K562 (cell line): ENCODE data around the gene VSTM2A. TPM values are rescaled to one million over a fixed set of nuclear protein-coding genes. Genes with fewer than 3 reads are reported as not detected.

ENCODE experiments used
- ATAC-seq: fragments of 200-7000 bp; cut with Tn5 transposase; 3 replicates; pipeline ENCODE4 v1.9.1; 2020; ENCODE audit warnings: moderate library complexity
- BruUV-seq: library from RNA; stranded (reverse); fragments of 400-500 nt; replicated peaks from 2 replicates; lab custom pipeline; 2021; lab: Mats Ljungman, UMichigan
- CTCF ChIA-PET: fragments of 300-600 bp; formaldehyde crosslinking; extraction: SDS; loops from one replicate; lab custom pipeline; 2021; ENCODE audit warnings: low intra/inter-chr PET ratio; lab: Yijun Ruan, JAX
- POLR2A ChIA-PET: fragments of 300-600, 350-650 bp; sonication (Branson Sonifier 250); formaldehyde crosslinking; extraction: SDS; loops from one replicate; lab custom pipeline; 2021; ENCODE audit warnings: antibody characterized with exemption, inconsistent platforms; lab: Yijun Ruan, JAX
- DNase-seq, 4 experiments: peaks; one replicate each; pipeline versions ENCODE4 v3.0.0 to v3.0.0-alpha.2; 2011 to 2018; ENCODE audit warnings: low spot score in 3 of 4, mixed read lengths in 3 of 4; ENCODE audit errors: extremely low read depth in 1 of 4
- FAIRE-seq: peaks from 2 replicates; lab custom pipeline; 2011; peaks lifted over from hg19 to GRCh38; lab: Jason Lieb, UNC
- H2AFZ ChIP-seq: 2 replicates; pipeline ENCODE4 v1.6.0; 2011; ENCODE audit warnings: low read depth, low read length, control low read depth, inconsistent platforms
- H3K27ac ChIP-seq: fragments of 200-600 bp; 3 replicates; pipeline ENCODE4 v1.8.0; 2011; ENCODE audit warnings: low read depth, mild to moderate bottlenecking, control low read depth, inconsistent platforms, low read length, moderate library complexity, mixed read lengths; ENCODE audit errors: extremely low read depth
- H3K27me3 ChIP-seq, 2 experiments: fragments of 300-600 bp in 1 of 2; 2 replicates in 1 of 2; 3 replicates in 1 of 2; pipeline versions ENCODE4 v1.6.0 to v1.8.0; 2011; ENCODE audit warnings: inconsistent platforms in 2 of 2, low read length in 2 of 2, mild to moderate bottlenecking in 1 of 2, mixed read lengths in 1 of 2, moderate library complexity in 1 of 2; ENCODE audit not compliant: control insufficient read depth in 2 of 2, insufficient read depth in 2 of 2
- H3K36me3 ChIP-seq: fragments of 300-600 bp; 3 replicates; pipeline ENCODE4 v1.8.0; 2011; ENCODE audit warnings: mild to moderate bottlenecking, low read length, inconsistent platforms; ENCODE audit not compliant: control insufficient read depth, insufficient read depth
- H3K4me1 ChIP-seq, 2 experiments: fragments of 200-600 bp in 1 of 2; replicated peaks in 1 of 2; 2 replicates in 1 of 2; 3 replicates in 1 of 2; pipeline versions ENCODE4 v1.5.1 to v1.8.0; 2011; ENCODE audit warnings: inconsistent platforms in 2 of 2, low read length in 2 of 2, mild to moderate bottlenecking in 1 of 2, mixed read lengths in 1 of 2, moderate library complexity in 1 of 2; ENCODE audit not compliant: control insufficient read depth in 2 of 2, insufficient read depth in 2 of 2
- H3K4me2 ChIP-seq: 2 replicates; pipeline ENCODE4 v1.6.1; 2011; ENCODE audit warnings: low read length, control low read depth, inconsistent platforms, mixed read lengths; ENCODE audit not compliant: insufficient read depth
- H3K4me3 ChIP-seq: fragments of 200-600 bp; sonication (generic), shearing (Covaris generic); 2 replicates; pipeline ENCODE4 v1.5.1; 2016; ENCODE audit warnings: control low read depth, inconsistent platforms
- H3K79me2 ChIP-seq: fragments of 200-600 bp; 3 replicates; pipeline ENCODE4 v1.8.0; 2011; ENCODE audit warnings: low read length, inconsistent platforms; ENCODE audit not compliant: control insufficient read depth, insufficient read depth
- H3K9ac ChIP-seq, 2 experiments: 2 replicates each; pipeline versions ENCODE4 v1.6.0 to v1.6.1; 2011; ENCODE audit warnings: low read depth in 2 of 2, low read length in 2 of 2, control low read depth in 1 of 2, inconsistent platforms in 1 of 2, mild to moderate bottlenecking in 1 of 2, mixed read lengths in 1 of 2; ENCODE audit not compliant: insufficient read depth in 1 of 2
- H3K9me1 ChIP-seq: one replicate; pipeline ENCODE4 v1.6.0; 2011; ENCODE audit warnings: inconsistent platforms, mild to moderate bottlenecking, low read length, moderate library complexity; ENCODE audit not compliant: control insufficient read depth, insufficient read depth
- H3K9me3 ChIP-seq: replicated peaks from 2 replicates; pipeline ENCODE4 v1.5.1; 2011; ENCODE audit warnings: low read depth, low read length, inconsistent platforms; ENCODE audit not compliant: control insufficient read depth, insufficient read depth
- H4K20me1 ChIP-seq: replicated peaks from 2 replicates; pipeline ENCODE4 v1.6.1; 2011; ENCODE audit warnings: low read length, inconsistent platforms, mixed read lengths; ENCODE audit not compliant: control insufficient read depth, insufficient read depth
- ARID1B ChIP-seq: fragments of 450-650 bp; IDR thresholded peaks from 2 replicates; pipeline ENCODE4 v1.6.1; 2016; ENCODE audit warnings: antibody characterized with exemption, mild to moderate bottlenecking, inconsistent platforms
- EGR1 ChIP-seq: fragments of 450-650 bp; conservative IDR thresholded peaks from 2 replicates; pipeline ENCODE4 v1.6.1; 2017; ENCODE audit warnings: mild to moderate bottlenecking
- HOXB6 ChIP-seq: fragments of 250-450 bp; sonication (Bioruptor Pico); IDR thresholded peaks from 2 replicates; pipeline ENCODE4 v1.5.1; 2022; ENCODE audit warnings: mild to moderate bottlenecking, borderline replicate concordance
- KDM5B ChIP-seq: fragments of 200-600 bp; sonication (generic); IDR thresholded peaks from 2 replicates; pipeline ENCODE4 v1.6.1; 2012; ENCODE audit warnings: low read depth, mild to moderate bottlenecking, moderate library complexity, low read length, control low read depth, inconsistent platforms; ENCODE audit not compliant: insufficient replicate concordance
- MTA1 ChIP-seq: fragments of 450-650 bp; IDR thresholded peaks from 2 replicates; pipeline ENCODE4 v1.6.1; 2017; ENCODE audit warnings: borderline replicate concordance
- NR1H2 ChIP-seq: sonication (generic); formaldehyde crosslinking; IDR thresholded peaks from 2 replicates; pipeline ENCODE4 v1.4.0; 2020; ENCODE audit warnings: mild to moderate bottlenecking, missing genetic modification reagents
- OTX1 ChIP-seq: fragments of 450-650 bp; formaldehyde crosslinking; IDR thresholded peaks from 2 replicates; pipeline ENCODE4 v1.4.0; 2022; ENCODE audit warnings: mild to moderate bottlenecking
- SIN3A ChIP-seq, 2 experiments: fragments of 150-350 bp in 1 of 2; IDR thresholded peaks; 2 replicates each; pipeline ENCODE4 v1.6.1; 2011 to 2016; ENCODE audit warnings: borderline replicate concordance in 2 of 2, low read depth in 2 of 2, low read length in 2 of 2, mild to moderate bottlenecking in 2 of 2, moderate library complexity in 2 of 2; ENCODE audit not compliant: control insufficient read depth in 1 of 2
- ZBTB17 ChIP-seq: fragments of 450-650 bp; formaldehyde crosslinking; IDR thresholded peaks from 2 replicates; pipeline ENCODE4 v1.4.0; 2020; ENCODE audit warnings: mild to moderate bottlenecking
- ZBTB49 ChIP-seq: sonication (generic); formaldehyde crosslinking; IDR thresholded peaks from 2 replicates; pipeline ENCODE4 v1.8.0; 2022; ENCODE audit warnings: missing genetic modification reagents, mild to moderate bottlenecking, borderline replicate concordance
- ZNF354B ChIP-seq: fragments of 250-450 bp; sonication (Bioruptor Pico); IDR thresholded peaks from 2 replicates; pipeline ENCODE4 v1.4.0; 2020
- WGBS: fragments of 100-300 bp; shearing (Covaris generic); methylation state at CpG from one replicate; pipeline ENCODE4 v1.1.6; 2016; ENCODE audit warnings: low coverage, mixed read lengths; ENCODE audit not compliant: insufficient coverage; ENCODE audit errors: missing lambda C conversion rate; 5-methylcytosine and 5-hydroxymethylcytosine counted together
- in situ Hi-C: fragments of 300-500 bp; cut with MboI; formaldehyde crosslinking; loops from 4 replicates; pipeline ENCODE4 v1.15.0; 2018; ENCODE audit warnings: inconsistent platforms, mixed read lengths
- intact Hi-C: fragments of 100-400 bp; cut with micrococcal nuclease; formaldehyde crosslinking; loops from 2 replicates; pipeline ENCODE4 v1.14.2; 2022
- polyA plus RNA-seq, 8 experiments: library from polyadenylated mRNA; depleted of rRNA in 4 of 8; stranded (reverse) in 5 of 8; unstranded in 3 of 8; fragments of >200 nt; fragmentation: Nextera tagmentation in 2 of 8; fragmentation: Illumina TruSeq in 1 of 8; extraction: Ambion mirVana in 2 of 8; extraction: Trizol in 1 of 8; gene quantifications; 2 replicates each; pipeline versions ENCODE4 v1.2.1 to v1.2.3, GENCODE V29; 2011 to 2014; ENCODE audit warnings: inconsistent platforms in 1 of 8, missing spikeins in 1 of 8
- total RNA-seq, 7 experiments: library from RNA; depleted of rRNA in 6 of 7; stranded (reverse); fragments of >200 nt in 6 of 7; fragmentation: Illumina TruSeq in 2 of 7; extraction: Trizol in 2 of 7; gene quantifications; 2 replicates each; pipeline versions ENCODE4 v1.2.1 to v1.2.3, GENCODE V29; 2011 to 2021; ENCODE audit warnings: low replicate concordance in 1 of 7

Gene VSTM2A
- total and polyA plus RNA-seq, 9 of the 15 experiments (the other 6 are each of a cell fraction or from before 2014, with no cell fraction given), result not detected

GRCh38 chr7:54546986-54547314 is 4.8 kb downstream of the VSTM2A start:
- no peaks in the 10 kb centered on the region for H3K9me1 ChIP-seq
- H3K4me3 ChIP-seq, result no peak overlapping the region

GRCh38 chr7:54550471-54550870 is 8.3 kb downstream of the VSTM2A start:
- CTCF ChIA-PET, result no interaction called here
- no peak overlapping the region for H3K27ac ChIP-seq
- no peak for FAIRE-seq
- H2AFZ ChIP-seq, result no peak overlapping the region
- H3K9me1 ChIP-seq, result no peaks in the 10 kb centered on the region
- H3K79me2 ChIP-seq, result no peaks in the 10 kb centered on the region
- DNase-seq, result no peak
- POLR2A ChIA-PET, result no interaction called here
- no peak overlapping the region for H3K9ac ChIP-seq
- no peaks in the 10 kb centered on the region for H4K20me1 ChIP-seq
- no peaks in the 10 kb centered on the region for H3K9me3 ChIP-seq
- peaks cover 0 to 5% of the 10 kb centered on the region in 2 experiments; a peak in 2 of 5 replicates for H3K4me1 ChIP-seq
- no peak overlapping the region for H3K4me2 ChIP-seq
- H3K27me3 ChIP-seq, result no peaks in the 10 kb centered on the region
- H3K36me3 ChIP-seq, result no peaks in the 10 kb centered on the region
- no peak overlapping the region for H3K4me3 ChIP-seq
- no peak for ATAC-seq
- no TSS peak for BruUV-seq
- WGBS, result 0% methylated on average over 3 of the region's 3 CpGs
- TF ChIP-seq SIN3A (IDR thresholded peaks at IDR 0.05; ENCODE audit: borderline replicate concordance in 2 of 2, control insufficient read depth in 1 of 2, low read depth in 2 of 2, low read length in 2 of 2) (no peak), HOXB6 (CRISPR knock-in tag) (no peak), KDM5B (no peak), ZNF354B (no peak), MTA1 (no peak), ARID1B (no peak), ZBTB49 (no peak)
- in situ Hi-C loops (no loop called here), intact Hi-C loops (no loop called here)

More at GRCh38 chr7:54546986-54547314, 4.8 kb downstream of the VSTM2A start:
- no peak overlapping the region for H3K4me2 ChIP-seq
- H3K9me3 ChIP-seq, result no peaks in the 10 kb centered on the region
- H3K79me2 ChIP-seq, result no peaks in the 10 kb centered on the region
- H4K20me1 ChIP-seq, result no peaks in the 10 kb centered on the region
- intact Hi-C loops (no loop called here), in situ Hi-C loops (no loop called here)
- TF ChIP-seq OTX1 (CRISPR knock-in tag) (no peak), ZBTB17 (CRISPR knock-in tag) (no peak), NR1H2 (CRISPR knock-in tag) (no peak), EGR1 (peak; percentile 58)
- 0 out of 5 replicates have a peak, but pooled peaks cover 0 to 2% of the 10 kb centered on the region in 2 experiments for H3K27me3 ChIP-seq
- whole genome bisulfite sequencing, result 2% methylated on average over 13 of the region's 15 CpGs
- no peak for DNase-seq
- ChIA-PET CTCF (no interaction called here), POLR2A (no interaction called here)
- no peaks in the 10 kb centered on the region for H3K36me3 ChIP-seq
- H3K27ac ChIP-seq, result no peak overlapping the region
- ATAC-seq, result no peak
- H3K9ac ChIP-seq, result no peak overlapping the region
- BruUV-seq, result no TSS peak
- FAIRE-seq, result no peak
- no peak overlapping the region for H2AFZ ChIP-seq
- H3K4me1 ChIP-seq, result peaks cover 0 to 5% of the 10 kb centered on the region in 2 experiments; a peak in 2 of 5 replicates
